ENCODE data around the gene SBF2. TPM values are rescaled to one million over a fixed set of nuclear protein-coding genes. Genes with fewer than 3 reads are reported as not detected.

SBF2 gene
- total RNA-seq, 3 donors from 2014 or later (not counting 1 experiment from before 2014, with no cell fraction given), result 25.2 to 26.9 (median 26.3) TPM

- no peak for TF ChIP-seq CTCF (IDR thresholded peaks at IDR 0.05)
- Histone ChIP-seq H3K4me1 (ENCODE audit: control insufficient read depth, insufficient read depth, low read length) (peaks cover 22% of the 10 kb centered on the region), H3K36me3 (ENCODE audit: control insufficient read depth, insufficient read depth, low read length) (no peaks in the 10 kb centered on the region), H3K27ac (ENCODE audit: low read length) (no peak overlapping the region), H3K27me3 (ENCODE audit: control insufficient read depth, insufficient read depth, low read length) (peaks cover 24% of the 10 kb centered on the region), H3K4me3 (ENCODE audit: low read length) (peak overlapping the region; percentile 60), H3K9me3 (ENCODE audit: control insufficient read depth, insufficient read depth, low read length) (no peaks in the 10 kb centered on the region)
- Mint-ChIP-seq H3K4me3 (peak overlapping the region; percentile 92), H3K4me1 (peaks cover 42 to 44% of the 10 kb centered on the region in 2 donors), H3K36me3 (peaks cover 6% of the 10 kb centered on the region), H3K9me3 (no peaks in the 10 kb centered on the region), H3K27me3 (ENCODE audit: low read depth in 2 of 2) (peaks cover 24 to 25% of the 10 kb centered on the region in 2 donors), H3K27ac (peak overlapping the region; percentile 57 to 74)
- intact Hi-C loops (cut with micrococcal nuclease), result no loop called here
- DNase-seq (no peak), ATAC-seq (no peak)
- WGBS (ENCODE audit: insufficient coverage), result 2% methylated on average over 41 of the region's 45 CpGs
Observed at GRCh38 chr11:10294290-10294953, 403 bp upstream of the SBF2 start.

- no peaks in the 10 kb centered on the region for H3K36me3 ChIP-seq (ENCODE audit: control insufficient read depth, insufficient read depth, low read length)
- peaks cover 16% of the 10 kb centered on the region for H3K4me1 ChIP-seq (ENCODE audit: control insufficient read depth, insufficient read depth, low read length)
- H3K4me3 Mint-ChIP-seq, result peak overlapping the region; percentile 64
- peaks cover 21 to 25% of the 10 kb centered on the region in 2 donors for H3K27me3 Mint-ChIP-seq (ENCODE audit: low read depth in 2 of 2)
- H3K4me1 Mint-ChIP-seq, result peaks cover 33 to 36% of the 10 kb centered on the region in 2 donors
- peaks cover 6% of the 10 kb centered on the region for H3K36me3 Mint-ChIP-seq
- ATAC-seq (no peak), DNase-seq (no peak)
- TF ChIP-seq CTCF (IDR thresholded peaks at IDR 0.05), result no peak
- H3K27ac Mint-ChIP-seq, result no peak overlapping the region
- no peaks in the 10 kb centered on the region for H3K9me3 ChIP-seq (ENCODE audit: control insufficient read depth, insufficient read depth, low read length)
- intact Hi-C loops (cut with micrococcal nuclease), result no loop called here
- no peak overlapping the region for H3K27ac ChIP-seq (ENCODE audit: low read length)
- H3K4me3 ChIP-seq (ENCODE audit: low read length), result no peak overlapping the region
- 94% methylated on average over 17 of the region's 17 CpGs for WGBS (ENCODE audit: insufficient coverage)
- no peaks in the 10 kb centered on the region for H3K9me3 Mint-ChIP-seq
- peaks cover 22% of the 10 kb centered on the region for H3K27me3 ChIP-seq (ENCODE audit: control insufficient read depth, insufficient read depth, low read length)
Observed at GRCh38 chr11:10291801-10292638, 2.0 kb downstream of the SBF2 start.

GRCh38 chr11:10289765-10290380, 4.1 kb downstream of the SBF2 start:
- no peak overlapping the region for H3K4me3 ChIP-seq (ENCODE audit: low read length)
- WGBS (ENCODE audit: insufficient coverage), result 93% methylated on average over 10 of the region's 10 CpGs
- H3K36me3 ChIP-seq (ENCODE audit: control insufficient read depth, insufficient read depth, low read length), result no peaks in the 10 kb centered on the region
- TF ChIP-seq CTCF (IDR thresholded peaks at IDR 0.05), result no peak
- intact Hi-C loops (cut with micrococcal nuclease), result no loop called here
- H3K4me1 Mint-ChIP-seq, result peaks cover 27 to 32% of the 10 kb centered on the region in 2 donors
- no peaks in the 10 kb centered on the region for H3K9me3 Mint-ChIP-seq
- no peak overlapping the region for H3K27ac ChIP-seq (ENCODE audit: low read length)
- DNase-seq, result no peak
- H3K9me3 ChIP-seq (ENCODE audit: control insufficient read depth, insufficient read depth, low read length), result no peaks in the 10 kb centered on the region
- no peak overlapping the region for H3K4me3 Mint-ChIP-seq
- peaks cover 7% of the 10 kb centered on the region for H3K27me3 ChIP-seq (ENCODE audit: control insufficient read depth, insufficient read depth, low read length)
- peaks cover 2 to 3% of the 10 kb centered on the region in 2 donors for H3K27me3 Mint-ChIP-seq (ENCODE audit: low read depth in 2 of 2)
- H3K27ac Mint-ChIP-seq, result no peak overlapping the region
- ATAC-seq, result no peak
- peaks cover 12% of the 10 kb centered on the region for H3K4me1 ChIP-seq (ENCODE audit: control insufficient read depth, insufficient read depth, low read length)
- H3K36me3 Mint-ChIP-seq, result peaks cover 3% of the 10 kb centered on the region

Measured in natural killer cell (primary cell).